HepG2 (cell line): ENCODE measurements around the gene CAMTA1. TPM values are rescaled to one million over a fixed set of nuclear protein-coding genes. Genes with fewer than 3 reads are reported as not detected.

Experiments used
- ATAC-seq: fragments of 200-7000 bp; cut with Tn5 transposase; 3 replicates; pipeline ENCODE4 v1.9.1; 2020; ENCODE audit warnings: mild to moderate bottlenecking, moderate library complexity
- BruUV-seq: library from RNA; stranded (reverse); fragments of 400-500 nt; replicated peaks from 2 replicates; lab custom pipeline; 2021; lab: Mats Ljungman, UMichigan
- CTCF ChIA-PET: fragments of 300-600 bp; formaldehyde crosslinking; extraction: SDS; loops from one replicate; lab custom pipeline; 2021; ENCODE audit warnings: low total read pairs, inconsistent platforms, low intra/inter-chr PET ratio; lab: Yijun Ruan, JAX
- POLR2A ChIA-PET: fragments of 350-600 bp; sonication (Branson Sonifier 250); formaldehyde crosslinking; loops from one replicate; lab custom pipeline; 2020; ENCODE audit warnings: antibody characterized with exemption, inconsistent platforms; lab: Yijun Ruan, JAX
- DNase-seq: peaks from one replicate; pipeline ENCODE4 v3.0.0-alpha.2; 2015; ENCODE audit warnings: low spot score
- FAIRE-seq: peaks from 3 replicates; lab custom pipeline; 2011; peaks lifted over from hg19 to GRCh38; lab: Jason Lieb, UNC
- H2AFZ ChIP-seq: one replicate; pipeline ENCODE4 v1.6.1; 2011; ENCODE audit warnings: low read length, inconsistent platforms
- H3K27ac ChIP-seq: fragments of 300-600 bp; 3 replicates; pipeline ENCODE4 v1.8.0; 2011; ENCODE audit warnings: mixed run types, mild to moderate bottlenecking, mixed read lengths, low read length, inconsistent platforms; ENCODE audit not compliant: insufficient read depth; ENCODE audit errors: extremely low read length
- H3K27me3 ChIP-seq, 2 experiments: fragments of 200-600 bp in 1 of 2; 2 replicates in 1 of 2; 3 replicates in 1 of 2; pipeline versions ENCODE4 v1.6.0 to v1.8.0; 2011; ENCODE audit warnings: low read length in 2 of 2, mild to moderate bottlenecking in 2 of 2, moderate library complexity in 2 of 2, inconsistent platforms in 1 of 2; ENCODE audit not compliant: insufficient read depth in 2 of 2, control insufficient read depth in 1 of 2
- H3K36me3 ChIP-seq, 2 experiments: fragments of 200-600 bp in 1 of 2; replicated peaks in 1 of 2; 2 replicates in 1 of 2; 3 replicates in 1 of 2; pipeline versions ENCODE4 v1.5.1 to v1.8.0; 2011; ENCODE audit warnings: low read length in 2 of 2, inconsistent platforms in 1 of 2; ENCODE audit not compliant: insufficient read depth in 2 of 2, control insufficient read depth in 1 of 2
- H3K4me1 ChIP-seq: 2 replicates; pipeline ENCODE4 v1.5.1; 2012; ENCODE audit warnings: low read length, inconsistent platforms; ENCODE audit not compliant: insufficient read depth
- H3K4me2 ChIP-seq: 2 replicates; pipeline ENCODE4 v1.6.0; 2011; ENCODE audit warnings: low read depth, low read length, inconsistent platforms
- H3K4me3 ChIP-seq, 3 experiments: fragments of 200-600 bp in 1 of 3; sonication (generic), shearing (Covaris generic) in 1 of 3; replicated peaks in 1 of 3; 2 replicates each; pipeline ENCODE4 v1.5.1; 2011 to 2016; ENCODE audit warnings: low read length in 3 of 3, inconsistent platforms in 2 of 3, low read depth in 2 of 3, mild to moderate bottlenecking in 2 of 3, control low read depth in 1 of 3, mixed read lengths in 1 of 3; ENCODE audit not compliant: insufficient read depth in 1 of 3
- H3K79me2 ChIP-seq: one replicate; pipeline ENCODE4 v1.6.1; 2011; ENCODE audit warnings: low read length, inconsistent platforms; ENCODE audit not compliant: insufficient read depth
- H3K9ac ChIP-seq: 2 replicates; pipeline ENCODE4 v1.6.0; 2011; ENCODE audit warnings: mild to moderate bottlenecking, low read depth, low read length, inconsistent platforms; ENCODE audit not compliant: insufficient read depth
- H3K9me3 ChIP-seq: 2 replicates; pipeline ENCODE4 v1.5.1; 2012; ENCODE audit warnings: mild to moderate bottlenecking, low read length
- H4K20me1 ChIP-seq: 2 replicates; pipeline ENCODE4 v1.6.0; 2011; ENCODE audit warnings: inconsistent platforms, mild to moderate bottlenecking, low read length, moderate library complexity; ENCODE audit not compliant: insufficient read depth
- CEBPG ChIP-seq: IDR thresholded peaks from 2 replicates; pipeline ENCODE4 v1.6.1; 2016
- HDAC2 ChIP-seq: sonication (generic); formaldehyde crosslinking; IDR thresholded peaks from 2 replicates; pipeline ENCODE4 v1.4.0; 2020; ENCODE audit warnings: missing genetic modification reagents
- JARID2 ChIP-seq: sonication (generic); formaldehyde crosslinking; IDR thresholded peaks from 2 replicates; pipeline ENCODE4 v1.8.1; 2023; ENCODE audit warnings: missing genetic modification reagents, inconsistent platforms; ENCODE audit not compliant: insufficient replicate concordance
- LCORL ChIP-seq, 2 experiments: fragments of 450-650 bp in 1 of 2; sonication (generic) in 1 of 2; formaldehyde crosslinking in 1 of 2; IDR thresholded peaks; 2 replicates each; pipeline versions ENCODE4 v1.5.0 to v1.6.1; 2017 to 2020; ENCODE audit warnings: antibody characterized with exemption in 1 of 2, missing genetic modification reagents in 1 of 2
- NFKBIZ ChIP-seq: IDR thresholded peaks from 2 replicates; pipeline ENCODE4 v1.6.1; 2018; ENCODE audit warnings: missing genetic modification reagents, missing compliant biosample characterization
- NFYB ChIP-seq: sonication (generic); formaldehyde crosslinking; IDR thresholded peaks from 2 replicates; pipeline ENCODE4 v1.4.0; 2020; ENCODE audit warnings: missing genetic modification reagents
- RAD51 ChIP-seq: fragments of 450-650 bp; IDR thresholded peaks from 2 replicates; pipeline ENCODE4 v1.6.1; 2016; ENCODE audit warnings: borderline replicate concordance
- RARA ChIP-seq: IDR thresholded peaks from 2 replicates; pipeline ENCODE4 v1.6.1; 2016; ENCODE audit warnings: missing genetic modification reagents, missing compliant biosample characterization
- REXO4 ChIP-seq: sonication (generic); formaldehyde crosslinking; IDR thresholded peaks from 2 replicates; pipeline ENCODE4 v1.8.0; 2022; ENCODE audit warnings: missing genetic modification reagents, mild to moderate bottlenecking, borderline replicate concordance
- ZBTB20 ChIP-seq: sonication (generic); formaldehyde crosslinking; IDR thresholded peaks from 2 replicates; pipeline ENCODE4 v1.8.1; 2023; ENCODE audit warnings: missing genetic modification reagents, low read depth, mild to moderate bottlenecking, borderline replicate concordance
- ZBTB3 ChIP-seq: sonication (generic); formaldehyde crosslinking; IDR thresholded peaks from 2 replicates; pipeline ENCODE4 v1.4.0; 2020; ENCODE audit warnings: low read depth, mild to moderate bottlenecking, moderate library complexity, missing genetic modification reagents, borderline replicate concordance
- ZNF326 ChIP-seq: sonication (generic); formaldehyde crosslinking; IDR thresholded peaks from 2 replicates; pipeline ENCODE4 v1.4.0; 2020; ENCODE audit warnings: missing genetic modification reagents, borderline replicate concordance
- ZNF558 ChIP-seq: sonication (generic); formaldehyde crosslinking; IDR thresholded peaks from 2 replicates; pipeline ENCODE4 v1.9.0; 2022; ENCODE audit warnings: mild to moderate bottlenecking, missing genetic modification reagents, borderline replicate concordance
- ZNF710 ChIP-seq: sonication (generic); formaldehyde crosslinking; IDR thresholded peaks from 2 replicates; pipeline ENCODE4 v1.5.0; 2020; ENCODE audit warnings: mild to moderate bottlenecking, missing genetic modification reagents, borderline replicate concordance
- WGBS: methylation state at CpG from one replicate; pipeline ENCODE4 v1.1.6; 2017; ENCODE audit warnings: low lambda C conversion rate; 5-methylcytosine and 5-hydroxymethylcytosine counted together
- in situ Hi-C: cut with HindIII; loops from 2 replicates; pipeline ENCODE4 v1.10.0; 2017; ENCODE audit warnings: low pct_unique_long_range_greater_than_20kb; ENCODE audit not compliant: extremely low pct_ligation_motif_present
- intact Hi-C: fragments of 100-400 bp; cut with micrococcal nuclease; formaldehyde crosslinking; loops from one replicate; pipeline ENCODE4 v1.10.0; 2022; ENCODE audit not compliant: unreplicated experiment
- polyA plus RNA-seq, 8 experiments: library from polyadenylated mRNA; depleted of rRNA in 3 of 8; stranded (reverse) in 7 of 8; unstranded in 1 of 8; fragments of >200 nt; fragmentation: Illumina TruSeq in 4 of 8; extraction: Trizol in 4 of 8; gene quantifications; 2 replicates each; pipeline versions ENCODE4 v1.2.1 to v1.2.3, GENCODE V29; 2011 to 2016; ENCODE audit warnings: low read depth in 4 of 8, missing spikeins in 1 of 8, mixed read lengths in 1 of 8; ENCODE audit not compliant: insufficient read depth in 1 of 8
- total RNA-seq, 5 experiments: library from RNA; depleted of rRNA; stranded (reverse); fragments of >200 nt; fragmentation: Illumina TruSeq; extraction: Trizol; gene quantifications; 2 replicates each; pipeline ENCODE4 v1.2.3, GENCODE V29; 2016; ENCODE audit warnings: low read depth in 1 of 5

CAMTA1 gene
- total and polyA plus RNA-seq, 2 of the 13 experiments (the other 11 are each of a cell fraction or from before 2014, with no cell fraction given), result 25.0 to 36.4 TPM

GRCh38 chr1:6858596-6858995 lies 73.3 kb downstream of the CAMTA1 start:
- in situ Hi-C loops, result no loop called here

More at GRCh38 chr1:6858596-6858995, 73.3 kb downstream of the CAMTA1 start:
- Histone ChIP-seq H3K27ac (no peak overlapping the region), H4K20me1 (no peaks in the 10 kb centered on the region), H3K4me2 (no peak overlapping the region), H3K79me2 (no peaks in the 10 kb centered on the region), H3K36me3 (0 out of 5 replicates have a peak, but pooled peaks cover 0 to 4% of the 10 kb centered on the region in 2 experiments), H3K27me3 (no peaks in the 10 kb centered on the region), H2AFZ (no peak overlapping the region)
- 93% methylated on average over 3 of the region's 3 CpGs for WGBS
- ChIA-PET CTCF (no interaction called here), POLR2A (no interaction called here)
- BruUV-seq, result no TSS peak
- DNase-seq (no peak), ATAC-seq (no peak), FAIRE-seq (no peak)
- TF ChIP-seq ZBTB20 (no peak), ZNF558 (CRISPR knock-in tag) (no peak), NFKBIZ (CRISPR knock-in tag) (no peak), ZBTB3 (CRISPR knock-in tag) (no peak), NFYB (CRISPR knock-in tag) (no peak), RARA (CRISPR knock-in tag) (no peak), CEBPG (CRISPR knock-in tag) (no peak), LCORL (IDR thresholded peaks at IDR 0.05) (no peak), LCORL (CRISPR knock-in tag; IDR thresholded peaks at IDR 0.05) (no peak), HDAC2 (CRISPR knock-in tag) (no peak), RAD51 (no peak), ZNF710 (no peak), JARID2 (CRISPR knock-in tag) (no peak), ZNF326 (CRISPR knock-in tag) (no peak), REXO4 (no peak)
- TF ChIP-seq, all 625 proteins: peak for 0
- H3K4me3 ChIP-seq, result no peak overlapping the region
- H3K4me1 ChIP-seq, result peaks cover 14% of the 10 kb centered on the region
- intact Hi-C loops, result no loop called here
- H3K9ac ChIP-seq, result no peak overlapping the region
- H3K9me3 ChIP-seq, result no peaks in the 10 kb centered on the region
